ENCODE measurements around the gene CMTM5.
"Not testable (repeated sequence)": the region's sequence is repeated elsewhere in the genome, so short reads cannot be mapped to it uniquely, and the experiment has no call there.

CMTM5 gene

DNA sequence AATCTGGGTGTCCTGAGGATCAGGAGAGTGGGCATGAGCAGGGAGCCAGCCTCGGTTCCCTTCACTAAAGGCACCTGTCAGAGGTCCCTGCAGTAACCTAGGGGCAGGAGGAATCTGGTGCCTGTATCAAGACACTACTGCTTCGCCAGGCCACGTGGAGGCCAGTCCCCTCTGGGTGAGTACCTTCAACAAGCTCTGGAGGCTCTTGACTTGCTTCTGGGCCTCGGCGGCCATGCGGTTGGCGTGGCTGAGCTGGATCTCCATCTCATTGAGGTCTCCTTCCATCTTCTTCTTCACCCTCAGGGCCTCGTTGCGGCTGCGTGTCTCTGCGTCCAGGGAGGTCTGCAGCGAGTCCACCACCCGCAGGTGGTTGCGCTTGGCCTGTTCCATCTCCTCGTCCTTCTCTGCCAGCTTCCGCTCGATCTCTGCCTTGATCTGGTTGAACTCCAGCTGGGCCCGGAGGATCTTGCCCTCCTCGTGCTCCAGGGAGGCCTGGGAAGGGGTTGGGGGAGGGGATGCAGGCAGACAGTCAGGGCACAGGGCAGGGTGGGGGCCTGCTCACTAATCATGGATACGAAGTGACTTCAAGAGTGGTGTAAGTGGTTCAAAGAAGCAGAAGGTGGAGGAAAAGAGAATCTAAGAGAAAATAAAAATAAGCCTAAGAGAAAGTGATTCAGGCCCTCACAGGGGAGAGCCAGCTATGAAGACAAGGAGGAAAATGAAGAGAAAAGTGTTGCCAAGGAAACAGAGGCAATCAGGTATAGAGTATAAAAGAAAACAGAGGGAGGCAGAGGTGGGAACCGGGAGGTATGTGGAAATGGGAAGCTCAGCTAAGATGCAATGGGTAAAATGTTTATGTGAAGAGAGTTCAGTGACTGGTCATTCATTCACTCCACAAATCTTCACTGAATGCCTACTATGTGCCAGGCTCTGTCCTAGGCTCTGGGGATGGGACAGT is 39.3 kb downstream of the CMTM5 start:
- no peak for DNase-seq

GRCh38 chr14:23416801-23417200 is 40.0 kb downstream of the CMTM5 start:
- no peak for DNase-seq

GRCh38 chr14:23417269-23417668 is 40.4 kb downstream of the CMTM5 start:
- DNase-seq: not testable (repeated sequence)

DNA sequence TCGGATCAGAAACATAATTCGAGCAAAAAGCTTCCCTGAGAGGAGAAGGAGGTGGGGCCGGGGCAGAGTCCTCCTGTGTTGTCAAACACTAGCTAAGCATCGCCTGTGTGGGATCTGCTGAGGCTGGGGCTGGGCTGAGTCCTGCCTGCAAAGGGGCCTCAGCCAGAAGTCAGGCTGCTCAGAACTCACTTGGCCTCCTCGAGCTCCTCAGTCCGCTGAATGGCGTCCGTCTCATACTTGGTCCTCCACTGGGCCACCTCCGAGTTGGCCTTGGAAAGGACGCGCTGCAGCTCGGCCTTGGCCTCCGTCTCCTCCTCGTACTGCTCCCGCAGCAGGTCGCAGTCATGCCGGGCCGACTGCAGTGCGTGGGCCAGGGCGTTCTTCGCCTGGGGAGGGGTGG is 41.2 kb downstream of the CMTM5 start:
- DNase-seq: no peak

GRCh38 chr14:23419646-23420045 is 42.8 kb downstream of the CMTM5 start:
- not testable (repeated sequence) for DNase-seq

- no peak for DNase-seq
Measured at GRCh38 chr14:23421594-23421993, 44.7 kb downstream of the CMTM5 start.

DNA sequence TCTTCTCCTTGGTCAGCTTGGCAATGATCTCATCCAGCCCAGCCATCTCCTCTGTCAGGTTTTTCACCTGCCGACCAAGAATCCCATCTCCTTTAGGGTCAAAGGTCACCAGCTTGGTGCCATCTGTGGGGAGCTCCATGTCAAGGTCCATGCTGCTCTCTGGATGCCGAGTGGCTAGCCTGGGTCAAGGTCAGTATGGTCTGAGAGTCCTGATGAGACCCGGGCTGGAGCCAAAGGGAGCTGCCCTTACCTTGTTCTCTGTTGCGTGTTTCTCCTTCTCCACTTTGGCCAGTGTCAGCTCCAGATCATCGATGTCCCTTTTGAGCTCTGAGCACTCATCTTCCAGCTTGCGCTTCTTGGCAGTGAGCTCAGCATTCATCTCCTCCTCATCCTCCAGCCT is 46.8 kb downstream of the CMTM5 start:
- DNase-seq: no peak

DNA sequence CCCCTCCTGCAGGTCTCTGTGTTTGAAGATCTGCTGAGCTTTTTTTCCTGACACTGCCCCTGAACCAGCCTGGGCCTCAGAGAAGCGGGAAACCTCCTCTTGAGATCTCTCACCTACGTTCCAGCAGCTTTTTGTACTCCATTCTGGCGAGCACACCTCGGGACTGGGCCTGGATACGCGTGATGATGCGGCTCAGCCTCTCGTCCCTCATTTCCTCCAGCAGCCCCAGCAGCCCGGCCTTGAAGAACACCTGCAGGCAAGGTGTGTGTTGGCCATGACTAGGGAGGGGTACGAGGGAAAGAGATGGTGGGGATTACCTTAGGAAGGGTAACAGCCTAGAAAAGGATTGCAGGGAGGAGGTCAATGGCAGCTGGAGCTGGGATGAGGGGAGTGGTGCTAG is 48.3 kb downstream of the CMTM5 start:
- no peak for DNase-seq

- not testable (repeated sequence) for DNase-seq
Measured at GRCh38 chr14:23425798-23426197, 49.0 kb downstream of the CMTM5 start.

DNA sequence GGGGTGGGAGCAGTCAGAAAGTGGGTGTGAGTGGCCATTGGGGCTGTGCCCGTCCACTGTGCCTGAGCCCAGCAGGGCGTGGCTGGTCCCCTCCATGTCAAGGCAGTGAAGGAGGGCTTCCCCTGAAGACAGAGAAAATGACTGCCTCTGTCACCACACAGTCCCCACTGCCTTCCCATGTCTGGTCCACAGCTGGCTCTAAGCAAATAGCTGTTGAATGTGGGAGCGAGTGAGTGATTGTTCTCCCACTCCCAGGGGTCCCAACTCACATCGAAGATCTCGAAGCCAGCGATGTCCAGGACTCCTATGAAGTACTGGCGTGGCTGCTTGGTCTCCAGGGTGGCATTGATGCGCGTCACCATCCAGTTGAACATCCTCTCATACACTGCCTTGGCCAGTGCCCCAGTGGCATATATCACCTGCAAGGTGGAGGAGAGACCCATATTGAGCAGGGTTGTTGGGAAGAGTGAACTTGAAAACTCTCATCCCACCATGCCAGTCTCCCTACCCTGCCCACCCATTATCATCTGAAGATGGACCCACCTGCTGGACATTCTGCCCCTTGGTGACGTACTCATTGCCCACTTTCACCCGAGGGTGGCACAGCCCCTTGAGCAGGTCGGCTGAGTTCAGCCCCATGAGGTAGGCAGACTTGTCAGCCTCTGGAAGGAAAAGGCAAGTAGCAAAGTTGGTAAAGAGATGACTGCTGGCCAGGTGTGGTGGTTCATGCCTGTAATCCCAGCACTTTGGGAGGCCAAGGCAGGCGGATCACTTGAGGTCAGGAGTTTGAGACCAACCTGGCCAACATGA is 52.0 kb downstream of the CMTM5 start:
- DNase-seq: no peak
